Measurements from ENCODE around the gene SYNM.

Gene SYNM

GRCh38 chr15:99165020-99165790 lies 60.3 kb downstream of the SYNM start:
- DNase-seq (ENCODE audit: low spot score) (no peak), FAIRE-seq (no peak)

GRCh38 chr15:99165956-99166689 lies 61.2 kb downstream of the SYNM start:
- DNase-seq (ENCODE audit: low spot score) (no peak), FAIRE-seq (no peak)

- no peak for DNase-seq (ENCODE audit: low spot score)
- FAIRE-seq = no peak
Measured at GRCh38 chr15:99167201-99167600, 62.3 kb downstream of the SYNM start.

GRCh38 chr15:99167640-99168039 lies 62.8 kb downstream of the SYNM start:
- DNase-seq (ENCODE audit: low spot score) (no peak), FAIRE-seq (no peak)

GRCh38 chr15:99168601-99169580 lies 64.0 kb downstream of the SYNM start:
- DNase-seq (ENCODE audit: low spot score) = no peak

GRCh38 chr15:99169769-99170311 lies 65.0 kb downstream of the SYNM start:
- DNase-seq (ENCODE audit: low spot score) (no peak), FAIRE-seq (no peak)

More at GRCh38 chr15:99168601-99169580, 64.0 kb downstream of the SYNM start:
- no peak for FAIRE-seq

GRCh38 chr15:99170476-99171065 lies 65.7 kb downstream of the SYNM start:
- FAIRE-seq = no peak
- DNase-seq (ENCODE audit: low spot score) = no peak

- no peak for DNase-seq (ENCODE audit: low spot score)
Measured at GRCh38 chr15:99172171-99172570, 67.3 kb downstream of the SYNM start.

GRCh38 chr15:99172989-99173388 lies 68.1 kb downstream of the SYNM start:
- no peak for FAIRE-seq
- no peak for DNase-seq (ENCODE audit: low spot score)

More at GRCh38 chr15:99172171-99172570, 67.3 kb downstream of the SYNM start:
- no peak for FAIRE-seq

GRCh38 chr15:99174567-99175395 lies 69.9 kb downstream of the SYNM start:
- no peak for DNase-seq (ENCODE audit: low spot score)
- no peak for FAIRE-seq

- FAIRE-seq (no peak), DNase-seq (ENCODE audit: low spot score) (no peak)
Measured at GRCh38 chr15:99176757-99177156, 71.9 kb downstream of the SYNM start.

- FAIRE-seq (no peak), DNase-seq (ENCODE audit: low spot score) (no peak)
Measured at GRCh38 chr15:99177679-99178078, 72.8 kb downstream of the SYNM start.

GRCh38 chr15:99180086-99180963 lies 75.4 kb downstream of the SYNM start:
- FAIRE-seq (no peak), DNase-seq (ENCODE audit: low spot score) (no peak)

GRCh38 chr15:99180964-99181306 lies 76.1 kb downstream of the SYNM start:
- FAIRE-seq = no peak
- DNase-seq (ENCODE audit: low spot score) = no peak

- FAIRE-seq (no peak), DNase-seq (ENCODE audit: low spot score) (no peak)
Measured at GRCh38 chr15:99181545-99181971, 76.7 kb downstream of the SYNM start.

GRCh38 chr15:99182791-99183190 lies 77.9 kb downstream of the SYNM start:
- FAIRE-seq (no peak), DNase-seq (ENCODE audit: low spot score) (no peak)

All from urothelium cell line (cell line).